HCT116 (cell line): Measurements from ENCODE around the gene CORO2A. TPM values are rescaled to one million over a fixed set of nuclear protein-coding genes. Genes with fewer than 3 reads are reported as not detected.

Experiments
- ATAC-seq: fragments of 200-7000 bp; cut with Tn5 transposase; 2 replicates; pipeline ENCODE4 v1.9.1; 2020; ENCODE audit warnings: mild to moderate bottlenecking, moderate library complexity
- BruUV-seq: library from RNA; stranded (reverse); fragments of 400-500 nt; replicated peaks from 2 replicates; lab custom pipeline; 2021; lab: Mats Ljungman, UMichigan
- CTCF ChIA-PET: fragments of 300-600 bp; sonication (Branson Sonifier 250); formaldehyde crosslinking; loops from one replicate; lab custom pipeline; 2021; ENCODE audit warnings: antibody characterized with exemption; lab: Charles Lee
- POLR2A ChIA-PET: fragments of 300-600, 350-600 bp; sonication (Branson Sonifier 250); formaldehyde crosslinking; loops from one replicate; lab custom pipeline; 2021; ENCODE audit warnings: antibody characterized with exemption; lab: Charles Lee
- RAD21 ChIA-PET, 2 experiments: fragments of 300-600 bp; sonication (Branson Sonifier 250); formaldehyde crosslinking; loops; one replicate each; lab custom pipeline; 2023; ENCODE audit warnings: low total read pairs in 2 of 2; ENCODE audit not compliant: uncharacterized antibody in 2 of 2, unreplicated experiment in 2 of 2, low non-redundant PET in 1 of 2; lab: Charles Lee
- DNase-seq: peaks from one replicate; pipeline ENCODE4 v3.0.0-alpha.2; 2010; ENCODE audit warnings: low read depth, low spot score
- H2AFZ ChIP-seq: fragments of 200-600 bp; shearing (Covaris generic), sonication (generic); 2 replicates; pipeline ENCODE4 v1.6.1; 2017; ENCODE audit warnings: low read depth, mixed run types, mixed read lengths, antibody characterized with exemption, low read length; ENCODE audit not compliant: poor library complexity, severe bottlenecking
- H3K27ac ChIP-seq: 2 replicates; pipeline ENCODE4 v1.5.1; 2012; ENCODE audit warnings: low read depth, low read length
- H3K27me3 ChIP-seq: fragments of 200-600 bp; sonication (generic); 2 replicates; pipeline ENCODE4 v1.6.1; 2016; ENCODE audit warnings: mixed run types, low read length, mixed read lengths; ENCODE audit not compliant: insufficient read depth
- H3K36me3 ChIP-seq, 2 experiments: fragments of 200-500 bp in 1 of 2; fragments of 200-600 bp in 1 of 2; sonication (Bioruptor generic) in 1 of 2; sonication (generic) in 1 of 2; 2 replicates each; pipeline versions ENCODE4 v1.5.1 to v1.6.1; 2014 to 2016; ENCODE audit warnings: low read length in 2 of 2, inconsistent platforms in 1 of 2, mixed read lengths in 1 of 2, mixed run types in 1 of 2; ENCODE audit not compliant: insufficient read depth in 2 of 2, control insufficient read depth in 1 of 2
- H3K4me1 ChIP-seq, 2 experiments: fragments of 200-600 bp in 1 of 2; sonication (generic) in 1 of 2; 2 replicates each; pipeline versions ENCODE4 v1.5.1 to v1.6.1; 2012 to 2017; ENCODE audit warnings: low read length in 2 of 2, inconsistent platforms in 1 of 2, mild to moderate bottlenecking in 1 of 2, mixed read lengths in 1 of 2, mixed run types in 1 of 2, moderate library complexity in 1 of 2; ENCODE audit not compliant: insufficient read depth in 2 of 2, control insufficient read depth in 1 of 2
- H3K4me2 ChIP-seq: fragments of 200-600 bp; sonication (generic); 2 replicates; pipeline ENCODE4 v1.6.1; 2017; ENCODE audit warnings: mixed run types, low read length, mixed read lengths
- H3K4me3 ChIP-seq, 2 experiments: fragments of 200-600 bp in 1 of 2; sonication (generic) in 1 of 2; replicated peaks in 1 of 2; 2 replicates each; pipeline ENCODE4 v1.5.1; 2011 to 2016; ENCODE audit warnings: low read length in 2 of 2, control low read depth in 1 of 2, low read depth in 1 of 2, mild to moderate bottlenecking in 1 of 2, mixed read lengths in 1 of 2, mixed run types in 1 of 2
- H3K79me2 ChIP-seq: fragments of 200-600 bp; sonication (generic); 2 replicates; pipeline ENCODE4 v1.6.1; 2017; ENCODE audit warnings: mild to moderate bottlenecking, mixed run types, low read length, moderate library complexity, mixed read lengths; ENCODE audit not compliant: insufficient read depth
- H3K9ac ChIP-seq: fragments of 200-600 bp; sonication (generic); 2 replicates; pipeline ENCODE4 v1.6.1; 2016; ENCODE audit warnings: low read length, mixed read lengths
- H3K9me2 ChIP-seq: fragments of 200-600 bp; sonication (generic), shearing (Covaris generic); 2 replicates; pipeline ENCODE4 v1.6.1; 2017; ENCODE audit warnings: mixed run types, mild to moderate bottlenecking, moderate library complexity; ENCODE audit not compliant: insufficient read depth
- H3K9me3 ChIP-seq, 2 experiments: fragments of 200-500 bp in 1 of 2; fragments of 200-600 bp in 1 of 2; sonication (Bioruptor generic) in 1 of 2; sonication (generic) in 1 of 2; 2 replicates each; pipeline ENCODE4 v1.6.1; 2014 to 2017; ENCODE audit warnings: low read length in 2 of 2, mixed read lengths in 2 of 2, inconsistent platforms in 1 of 2, low read depth in 1 of 2, mild to moderate bottlenecking in 1 of 2, mixed run types in 1 of 2, moderate library complexity in 1 of 2; ENCODE audit not compliant: control insufficient read depth in 1 of 2, insufficient read depth in 1 of 2
- H4K20me1 ChIP-seq: fragments of 200-600 bp; sonication (generic), shearing (Covaris generic); 2 replicates; pipeline ENCODE4 v1.6.1; 2017; ENCODE audit warnings: mixed run types, mild to moderate bottlenecking, moderate library complexity; ENCODE audit not compliant: insufficient read depth
- CBX3 ChIP-seq: IDR thresholded peaks from 2 replicates; pipeline ENCODE4 v1.6.1; 2012; ENCODE audit warnings: low read depth
- CEBPB ChIP-seq: IDR thresholded peaks from 2 replicates; pipeline ENCODE4 v1.6.1; 2012; ENCODE audit warnings: low read depth
- EGR1 ChIP-seq: IDR thresholded peaks from 2 replicates; pipeline ENCODE4 v1.6.1; 2012; ENCODE audit warnings: low read depth
- ELF1 ChIP-seq: IDR thresholded peaks from 2 replicates; pipeline ENCODE4 v1.6.1; 2012; ENCODE audit warnings: low read depth, borderline replicate concordance
- EZH2 ChIP-seq: fragments of 200-600 bp; sonication (generic); IDR thresholded peaks from 2 replicates; pipeline ENCODE4 v1.6.1; 2017; ENCODE audit warnings: antibody characterized with exemption, mixed run types
- EZH2phosphoT487 ChIP-seq: fragments of 200-600 bp; IDR thresholded peaks from 2 replicates; pipeline ENCODE4 v1.6.1; 2018; ENCODE audit warnings: antibody characterized with exemption, borderline replicate concordance
- FOSL1 ChIP-seq: IDR thresholded peaks from 2 replicates; pipeline ENCODE4 v1.6.1; 2012; ENCODE audit warnings: low read depth
- JUND ChIP-seq: IDR thresholded peaks from 2 replicates; pipeline ENCODE4 v1.6.1; 2012
- MAX ChIP-seq: IDR thresholded peaks from 2 replicates; pipeline ENCODE4 v1.6.1; 2012
- POLR2A ChIP-seq: IDR thresholded peaks from 2 replicates; pipeline ENCODE4 v1.7.0; 2011; ENCODE audit warnings: borderline replicate concordance; ENCODE audit not compliant: insufficient read depth, insufficient read length; ENCODE audit errors: extremely low read depth
- RAD21 ChIP-seq: IDR thresholded peaks from 2 replicates; pipeline ENCODE4 v1.6.1; 2012; ENCODE audit warnings: low read depth, mild to moderate bottlenecking
- SIN3A ChIP-seq: IDR thresholded peaks from 2 replicates; pipeline ENCODE4 v1.6.1; 2012; ENCODE audit warnings: low read depth
- SP1 ChIP-seq: IDR thresholded peaks from 2 replicates; pipeline ENCODE4 v1.6.1; 2012; ENCODE audit warnings: low read depth
- SRF ChIP-seq: IDR thresholded peaks from 2 replicates; pipeline ENCODE4 v1.6.1; 2012; ENCODE audit warnings: low read depth
- TCF7L2 ChIP-seq: IDR thresholded peaks from 2 replicates; pipeline ENCODE4 v1.7.0; 2011; ENCODE audit warnings: borderline replicate concordance, inconsistent platforms; ENCODE audit not compliant: insufficient read depth, insufficient read length; ENCODE audit errors: extremely low read depth
- YY1 ChIP-seq: IDR thresholded peaks from 2 replicates; pipeline ENCODE4 v1.6.1; 2011; ENCODE audit warnings: low read length, low read depth, moderate library complexity, mild to moderate bottlenecking; ENCODE audit not compliant: insufficient replicate concordance; ENCODE audit errors: extremely low read depth
- ZBTB33 ChIP-seq: IDR thresholded peaks from 2 replicates; pipeline ENCODE4 v1.6.1; 2011; ENCODE audit warnings: mild to moderate bottlenecking, low read length, moderate library complexity; ENCODE audit not compliant: insufficient replicate concordance; ENCODE audit errors: extremely low read depth
- ZFX ChIP-seq: fragments of 450-650 bp; IDR thresholded peaks from 2 replicates; pipeline ENCODE4 v1.6.1; 2017
- ZNF274 ChIP-seq: fragments of 200-500 bp; sonication (Bioruptor generic); IDR thresholded peaks from 2 replicates; pipeline ENCODE4 v1.6.1; 2014; ENCODE audit warnings: mild to moderate bottlenecking, low read depth, low read length, inconsistent platforms
- intact Hi-C: fragments of 100-400 bp; cut with micrococcal nuclease; formaldehyde crosslinking; loops from 2 replicates; pipeline ENCODE4 v1.10.0; 2022
- total RNA-seq: library from RNA; stranded (reverse); gene quantifications from one replicate; pipeline ENCODE4 v1.2.1, GENCODE V29; 2021; ENCODE audit not compliant: unreplicated experiment
- TF ChIP-seq, protein P1 (sequence below): IDR thresholded peaks from 2 replicates; pipeline ENCODE4 v1.6.1; 2012

CORO2A gene
- total RNA-seq, 1 experiment from 2014 or later, result 5.7 TPM

DNA sequence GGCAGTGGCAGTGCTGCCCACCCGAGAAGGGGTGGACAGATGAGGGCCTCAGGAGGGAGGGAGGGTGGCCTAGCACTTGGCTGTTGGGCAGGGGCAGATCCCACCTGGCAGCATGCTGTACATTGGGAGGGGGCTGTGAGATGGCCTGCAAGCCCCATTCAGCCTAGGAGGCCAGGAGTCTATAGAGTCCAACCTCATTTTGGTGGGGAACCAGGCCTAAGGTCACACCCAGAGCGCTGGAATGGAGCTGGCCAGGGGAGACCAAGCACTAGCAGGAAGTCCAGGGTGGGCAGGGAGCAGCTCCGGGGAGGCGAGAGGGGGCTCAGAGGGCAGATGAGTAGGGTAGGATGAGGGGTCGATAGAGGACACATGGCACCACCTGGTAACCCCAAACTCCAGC, 96.3 kb downstream of the CORO2A start:
- ChIA-PET POLR2A (no interaction called here), RAD21 (no interaction called here), CTCF (no interaction called here)
- DNase-seq, result no peak
- H3K27me3 ChIP-seq, result no peaks in the 10 kb centered on the region
- no peak overlapping the region for H3K4me3 ChIP-seq
- H3K9me2 ChIP-seq, result no peaks in the 10 kb centered on the region
- H3K27ac ChIP-seq, result no peak overlapping the region
- no peaks in the 10 kb centered on the region for H3K9me3 ChIP-seq
- H3K79me2 ChIP-seq, result no peaks in the 10 kb centered on the region
- ATAC-seq, result no peak
- TF ChIP-seq FOSL1 (no peak), YY1 (no peak), CEBPB (no peak), MAX (no peak), JUND (no peak), POLR2A (no peak), ZFX (no peak), EZH2 (no peak), EGR1 (no peak), SP1 (no peak), SIN3A (no peak), SRF (no peak), ELF1 (no peak), RAD21 (no peak), CBX3 (no peak), EZH2phosphoT487 (no peak), TCF7L2 (no peak), ZBTB33 (no peak), ZNF274 (no peak)
- TF ChIP-seq, protein P1, sequence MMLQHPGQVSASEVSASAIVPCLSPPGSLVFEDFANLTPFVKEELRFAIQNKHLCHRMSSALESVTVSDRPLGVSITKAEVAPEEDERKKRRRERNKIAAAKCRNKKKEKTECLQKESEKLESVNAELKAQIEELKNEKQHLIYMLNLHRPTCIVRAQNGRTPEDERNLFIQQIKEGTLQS, result no peak
- no peak overlapping the region for H2AFZ ChIP-seq
- BruUV-seq, result no TSS peak
- no peaks in the 10 kb centered on the region for H4K20me1 ChIP-seq
- no peaks in the 10 kb centered on the region for H3K4me1 ChIP-seq
- H3K36me3 ChIP-seq, result 0 out of 4 replicates have a peak, but pooled peaks cover 0 to 6% of the 10 kb centered on the region in 2 experiments
- no peak overlapping the region for H3K9ac ChIP-seq
- intact Hi-C loops, result no loop called here
- H3K4me2 ChIP-seq, result no peak overlapping the region
